GM12878 (cell line): ENCODE results near the gene NAALADL1. TPM values are rescaled to one million over a fixed set of nuclear protein-coding genes. Genes with fewer than 3 reads are reported as not detected.

ENCODE experiments used
- ATAC-seq: fragments of 200-7000 bp; cut with Tn5 transposase; 3 replicates; pipeline ENCODE4 v1.9.1; 2020; ENCODE audit warnings: mild to moderate bottlenecking, moderate library complexity
- BruUV-seq: library from RNA; stranded (reverse); fragments of 400-500 nt; replicated peaks from 2 replicates; lab custom pipeline; 2021; lab: Mats Ljungman, UMichigan
- CTCF ChIA-PET: fragments of 300-600 bp; sonication (Branson Sonifier 250); formaldehyde crosslinking; extraction: SDS; loops from one replicate; lab custom pipeline; 2021; ENCODE audit warnings: inconsistent platforms; lab: Yijun Ruan, JAX
- POLR2A ChIA-PET: fragments of 350-600 bp; formaldehyde crosslinking; extraction: SDS; loops from one replicate; lab custom pipeline; 2021; ENCODE audit warnings: inconsistent platforms; lab: Charles Lee
- RAD21 ChIA-PET: fragments of 300-600 bp; sonication (Branson Sonifier 250); formaldehyde crosslinking; loops from one replicate; lab custom pipeline; 2023; ENCODE audit warnings: antibody characterized with exemption; ENCODE audit not compliant: unreplicated experiment; lab: Charles Lee
- SMC1A ChIA-PET: fragments of 300-600 bp; sonication (Branson Sonifier 250); formaldehyde crosslinking; loops from one replicate; lab custom pipeline; 2023; ENCODE audit not compliant: unreplicated experiment, uncharacterized antibody; lab: Charles Lee
- DNase-seq: peaks from one replicate; pipeline ENCODE4 v3.0.0-alpha.2; 2011; ENCODE audit warnings: low read depth, low spot score
- FAIRE-seq: peaks from 3 replicates; lab custom pipeline; 2011; peaks lifted over from hg19 to GRCh38; lab: Jason Lieb, UNC
- H2AFZ ChIP-seq: 2 replicates; pipeline ENCODE4 v1.6.0; 2011; ENCODE audit warnings: low read depth, low read length, control low read depth; ENCODE audit not compliant: control insufficient read depth
- H3K27ac ChIP-seq: 2 replicates; pipeline ENCODE4 v1.5.1; 2011; ENCODE audit warnings: control low read depth; ENCODE audit not compliant: control insufficient read depth, insufficient read depth
- H3K27me3 ChIP-seq, 2 experiments: replicated peaks in 1 of 2; 2 replicates each; pipeline versions ENCODE4 v1.6.0 to v1.6.1; 2011; ENCODE audit warnings: low read length in 1 of 2; ENCODE audit not compliant: control insufficient read depth in 2 of 2, insufficient read depth in 2 of 2
- H3K36me3 ChIP-seq, 2 experiments: 2 replicates each; pipeline ENCODE4 v1.5.1; 2011; ENCODE audit warnings: low read length in 1 of 2; ENCODE audit not compliant: control insufficient read depth in 2 of 2, insufficient read depth in 2 of 2
- H3K4me1 ChIP-seq: 2 replicates; pipeline ENCODE4 v1.6.1; 2011; ENCODE audit warnings: mild to moderate bottlenecking, low read length, moderate library complexity, mixed read lengths; ENCODE audit not compliant: control insufficient read depth, insufficient read depth
- H3K4me2 ChIP-seq: 2 replicates; pipeline ENCODE4 v1.6.0; 2011; ENCODE audit warnings: control low read depth; ENCODE audit not compliant: control insufficient read depth, insufficient read depth
- H3K4me3 ChIP-seq: fragments of 200-600 bp; sonication (generic); 2 replicates; pipeline ENCODE4 v1.5.1; 2016
- H3K79me2 ChIP-seq: 2 replicates; pipeline ENCODE4 v1.6.0; 2011; ENCODE audit warnings: low read length; ENCODE audit not compliant: control insufficient read depth, insufficient read depth
- H3K9ac ChIP-seq: 2 replicates; pipeline ENCODE4 v1.8.0; 2011; ENCODE audit warnings: low read length, control low read depth, mixed read lengths; ENCODE audit not compliant: control insufficient read depth, insufficient read depth
- H3K9me3 ChIP-seq: replicated peaks from 3 replicates; pipeline ENCODE4 v1.5.1; 2011; ENCODE audit warnings: mild to moderate bottlenecking, low read length; ENCODE audit not compliant: control insufficient read depth, insufficient read depth
- H4K20me1 ChIP-seq: 2 replicates; pipeline ENCODE4 v1.6.0; 2011; ENCODE audit not compliant: control insufficient read depth, insufficient read depth
- CEBPB ChIP-seq, 2 experiments: fragments of 150-350 bp in 1 of 2; IDR thresholded peaks; 2 replicates each; pipeline ENCODE4 v1.6.1; 2012 to 2014; ENCODE audit warnings: low read depth in 2 of 2, low read length in 2 of 2, borderline replicate concordance in 1 of 2, inconsistent platforms in 1 of 2
- NBN ChIP-seq: fragments of 450-650 bp; IDR thresholded peaks from 2 replicates; pipeline ENCODE4 v1.6.1; 2016
- PRDM15 ChIP-seq: fragments of 450-650 bp; formaldehyde crosslinking; IDR thresholded peaks from 2 replicates; pipeline ENCODE4 v1.4.0; 2020; ENCODE audit warnings: mild to moderate bottlenecking, moderate library complexity
- RAD51 ChIP-seq: fragments of 450-650 bp; IDR thresholded peaks from 2 replicates; pipeline ENCODE4 v1.6.1; 2016; ENCODE audit warnings: moderate library complexity, mild to moderate bottlenecking, inconsistent platforms
- WGBS: methylation state at CpG from one replicate; pipeline ENCODE4 v1.1.6; 2016; ENCODE audit warnings: low lambda C conversion rate; ENCODE audit not compliant: insufficient replicate concordance, insufficient coverage; ENCODE audit errors: missing lambda C conversion rate; 5-methylcytosine and 5-hydroxymethylcytosine counted together
- in situ Hi-C: fragments of 300-500 bp; cut with MboI; formaldehyde crosslinking; loops from 9 replicates; pipeline ENCODE4 v1.14.3; 2018; ENCODE audit warnings: mixed read lengths
- intact Hi-C: fragments of 100-400 bp; cut with micrococcal nuclease; formaldehyde crosslinking; loops from one replicate; pipeline ENCODE4 v1.14.2; 2022; ENCODE audit not compliant: unreplicated experiment
- polyA plus RNA-seq, 11 experiments: library from polyadenylated mRNA; depleted of rRNA in 4 of 11; unstranded in 6 of 11; stranded (reverse) in 5 of 11; fragments of >200 nt; fragmentation: Nextera tagmentation in 4 of 11; fragmentation: Illumina TruSeq in 1 of 11; extraction: Ambion mirVana in 4 of 11; extraction: Trizol in 1 of 11; gene quantifications; 1 replicate in 1 of 11; 2 replicates in 10 of 11; pipeline versions ENCODE4 v1.2.1 to v1.2.3, GENCODE V29; 2011 to 2016; ENCODE audit warnings: inconsistent platforms in 2 of 11, missing spikeins in 2 of 11, low read depth in 1 of 11
- total RNA-seq, 4 experiments: library from RNA; depleted of rRNA in 3 of 4; stranded (reverse); fragments of >200 nt in 3 of 4; fragmentation: Illumina TruSeq in 1 of 4; extraction: Trizol in 1 of 4; gene quantifications; 2 replicates each; pipeline versions ENCODE4 v1.2.1 to v1.2.3, GENCODE V29; 2013 to 2021
- TF ChIP-seq, protein P1 (sequence below): fragments of 450-650 bp; IDR thresholded peaks from 2 replicates; pipeline ENCODE4 v1.6.1; 2016; ENCODE audit warnings: mild to moderate bottlenecking, moderate library complexity, borderline replicate concordance
- TF ChIP-seq, protein P2 (sequence below): fragments of 150-350 bp; IDR thresholded peaks from 2 replicates; pipeline ENCODE4 v1.6.1; 2016; ENCODE audit warnings: low read depth, low read length

NAALADL1 gene
- total and polyA plus RNA-seq, 10 of the 15 experiments (the other 5 are each of a cell fraction or from before 2014, with no cell fraction given), result 0.77 to 5.5 (median 1.5) TPM

DNA sequence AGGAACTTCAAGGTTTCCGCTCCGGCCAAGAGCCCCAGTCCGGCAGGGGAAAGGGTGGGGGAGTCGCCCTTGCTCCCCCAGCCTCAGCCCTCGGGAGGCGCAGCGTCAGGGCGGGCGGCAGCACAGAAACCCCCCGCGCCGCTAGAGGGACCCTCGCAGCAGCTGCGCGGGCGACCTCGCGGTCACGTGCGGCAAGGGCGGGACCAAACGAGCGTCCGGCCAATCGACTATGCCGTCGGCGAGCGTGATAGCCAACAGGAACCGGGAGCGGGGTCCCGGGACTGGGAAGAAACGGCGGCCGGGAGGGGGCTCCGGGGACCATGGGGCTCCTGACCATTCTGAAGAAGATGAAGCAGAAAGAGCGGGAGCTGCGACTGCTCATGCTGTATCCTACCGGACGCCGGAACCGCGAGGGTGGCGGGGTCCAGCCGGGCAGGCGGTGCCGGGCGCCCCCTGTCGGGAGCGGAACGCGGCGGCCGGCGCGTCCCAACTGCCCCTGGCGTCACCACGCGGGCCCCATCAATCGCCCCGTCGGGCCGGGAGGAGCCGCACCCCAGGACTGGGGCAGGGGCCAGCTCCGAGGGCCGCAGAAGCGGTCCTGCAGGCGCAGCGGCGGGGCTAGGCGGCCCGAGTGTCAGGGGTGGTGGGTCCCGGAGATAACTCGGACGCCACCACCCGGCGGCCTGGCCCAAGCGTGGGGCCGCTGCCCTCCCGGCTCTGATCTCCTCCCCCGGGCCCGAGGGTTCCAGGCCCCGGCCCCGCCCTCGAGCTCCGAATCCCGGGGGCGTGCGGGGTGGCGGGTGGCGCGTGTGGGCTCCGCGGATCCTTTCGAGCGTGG lies 44.2 kb downstream of the NAALADL1 start, which contains the start of gene ARL2 (continued):
- TF ChIP-seq, protein P1, sequence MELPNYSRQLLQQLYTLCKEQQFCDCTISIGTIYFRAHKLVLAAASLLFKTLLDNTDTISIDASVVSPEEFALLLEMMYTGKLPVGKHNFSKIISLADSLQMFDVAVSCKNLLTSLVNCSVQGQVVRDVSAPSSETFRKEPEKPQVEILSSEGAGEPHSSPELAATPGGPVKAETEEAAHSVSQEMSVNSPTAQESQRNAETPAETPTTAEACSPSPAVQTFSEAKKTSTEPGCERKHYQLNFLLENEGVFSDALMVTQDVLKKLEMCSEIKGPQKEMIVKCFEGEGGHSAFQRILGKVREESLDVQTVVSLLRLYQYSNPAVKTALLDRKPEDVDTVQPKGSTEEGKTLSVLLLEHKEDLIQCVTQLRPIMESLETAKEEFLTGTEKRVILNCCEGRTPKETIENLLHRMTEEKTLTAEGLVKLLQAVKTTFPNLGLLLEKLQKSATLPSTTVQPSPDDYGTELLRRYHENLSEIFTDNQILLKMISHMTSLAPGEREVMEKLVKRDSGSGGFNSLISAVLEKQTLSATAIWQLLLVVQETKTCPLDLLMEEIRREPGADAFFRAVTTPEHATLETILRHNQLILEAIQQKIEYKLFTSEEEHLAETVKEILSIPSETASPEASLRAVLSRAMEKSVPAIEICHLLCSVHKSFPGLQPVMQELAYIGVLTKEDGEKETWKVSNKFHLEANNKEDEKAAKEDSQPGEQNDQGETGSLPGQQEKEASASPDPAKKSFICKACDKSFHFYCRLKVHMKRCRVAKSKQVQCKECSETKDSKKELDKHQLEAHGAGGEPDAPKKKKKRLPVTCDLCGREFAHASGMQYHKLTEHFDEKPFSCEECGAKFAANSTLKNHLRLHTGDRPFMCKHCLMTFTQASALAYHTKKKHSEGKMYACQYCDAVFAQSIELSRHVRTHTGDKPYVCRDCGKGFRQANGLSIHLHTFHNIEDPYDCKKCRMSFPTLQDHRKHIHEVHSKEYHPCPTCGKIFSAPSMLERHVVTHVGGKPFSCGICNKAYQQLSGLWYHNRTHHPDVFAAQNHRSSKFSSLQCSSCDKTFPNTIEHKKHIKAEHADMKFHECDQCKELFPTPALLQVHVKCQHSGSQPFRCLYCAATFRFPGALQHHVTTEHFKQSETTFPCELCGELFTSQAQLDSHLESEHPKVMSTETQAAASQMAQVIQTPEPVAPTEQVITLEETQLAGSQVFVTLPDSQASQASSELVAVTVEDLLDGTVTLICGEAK, result no peak
- TF ChIP-seq NBN (peak; percentile 56), RAD51 (peak; percentile 92)

GRCh38 chr11:65013130-65013887 lies 45.0 kb downstream of the NAALADL1 start:
- Histone ChIP-seq H3K79me2 (no peaks in the 10 kb centered on the region; the same call in none of the 2 replicates), H3K9me3 (no peaks in the 10 kb centered on the region), H4K20me1 (no peaks in the 10 kb centered on the region), H3K27ac (peak overlapping the region; percentile 88), H3K4me2 (peak overlapping the region; percentile 93), H3K4me3 (peak overlapping the region; percentile 76), H3K27me3 (no peaks in the 10 kb centered on the region), H3K9ac (peak overlapping the region; percentile 86), H3K4me1 (peaks cover 17% of the 10 kb centered on the region), H2AFZ (peak overlapping the region; percentile 89), H3K36me3 (no peaks in the 10 kb centered on the region)
- ChIA-PET RAD21 (interaction anchor here (0.8 to 4.8 kb wide), 20 partner anchors 11 to 168 kb away, joined by 3 to 31 read pairs (median 5); partner anchors contain the start of genes BATF2, CAPN1, CDCA5 and FAU), POLR2A (interaction anchor here (0.6 to 1.7 kb wide), 7 partner anchors 17 to 315 kb away, joined by 3 to 7 read pairs (median 4); partner anchors contain the start of genes BATF2, FAU and MRPL49), SMC1A (interaction anchor here (0.7 to 2.5 kb wide), 23 partner anchors 10 to 183 kb away, joined by 3 to 19 read pairs (median 4); partner anchors contain the start of genes BATF2, FAU, MRPL49 and SAC3D1), CTCF (interaction anchor here (0.6 to 8.2 kb wide), 43 partner anchors 10 to 534 kb away, joined by 3 to 89 read pairs (median 4); partner anchors contain the start of genes BATF2, CAPN1, CDC42BPG and FAU)
- FAIRE-seq (peak; percentile 71), DNase-seq (peak; percentile 60), ATAC-seq (peak; percentile 88)
- BruUV-seq, result TSS peak; percentile 68
- in situ Hi-C loops (no loop called here), intact Hi-C loops (loop anchor here (1.0 to 10.0 kb wide), 5 partner anchors 71 to 241 kb away; partner anchors contain the start of genes CAPN1, CDCA5, VPS51 and ZFPL1)
- 14% methylated on average over 22 of the region's 22 CpGs for WGBS
- TF ChIP-seq, protein P2, sequence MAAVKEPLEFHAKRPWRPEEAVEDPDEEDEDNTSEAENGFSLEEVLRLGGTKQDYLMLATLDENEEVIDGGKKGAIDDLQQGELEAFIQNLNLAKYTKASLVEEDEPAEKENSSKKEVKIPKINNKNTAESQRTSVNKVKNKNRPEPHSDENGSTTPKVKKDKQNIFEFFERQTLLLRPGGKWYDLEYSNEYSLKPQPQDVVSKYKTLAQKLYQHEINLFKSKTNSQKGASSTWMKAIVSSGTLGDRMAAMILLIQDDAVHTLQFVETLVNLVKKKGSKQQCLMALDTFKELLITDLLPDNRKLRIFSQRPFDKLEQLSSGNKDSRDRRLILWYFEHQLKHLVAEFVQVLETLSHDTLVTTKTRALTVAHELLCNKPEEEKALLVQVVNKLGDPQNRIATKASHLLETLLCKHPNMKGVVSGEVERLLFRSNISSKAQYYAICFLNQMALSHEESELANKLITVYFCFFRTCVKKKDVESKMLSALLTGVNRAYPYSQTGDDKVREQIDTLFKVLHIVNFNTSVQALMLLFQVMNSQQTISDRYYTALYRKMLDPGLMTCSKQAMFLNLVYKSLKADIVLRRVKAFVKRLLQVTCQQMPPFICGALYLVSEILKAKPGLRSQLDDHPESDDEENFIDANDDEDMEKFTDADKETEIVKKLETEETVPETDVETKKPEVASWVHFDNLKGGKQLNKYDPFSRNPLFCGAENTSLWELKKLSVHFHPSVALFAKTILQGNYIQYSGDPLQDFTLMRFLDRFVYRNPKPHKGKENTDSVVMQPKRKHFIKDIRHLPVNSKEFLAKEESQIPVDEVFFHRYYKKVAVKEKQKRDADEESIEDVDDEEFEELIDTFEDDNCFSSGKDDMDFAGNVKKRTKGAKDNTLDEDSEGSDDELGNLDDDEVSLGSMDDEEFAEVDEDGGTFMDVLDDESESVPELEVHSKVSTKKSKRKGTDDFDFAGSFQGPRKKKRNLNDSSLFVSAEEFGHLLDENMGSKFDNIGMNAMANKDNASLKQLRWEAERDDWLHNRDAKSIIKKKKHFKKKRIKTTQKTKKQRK, result no peak
- no peak for TF ChIP-seq PRDM15 (CRISPR knock-in tag)
- TF ChIP-seq CEBPB (IDR thresholded peaks at IDR 0.05; ENCODE audit: borderline replicate concordance in 1 of 2, low read depth in 2 of 2, low read length in 2 of 2), result no peak
